ENCODE results near the gene SMIM44.

The SMIM44 gene

DNA sequence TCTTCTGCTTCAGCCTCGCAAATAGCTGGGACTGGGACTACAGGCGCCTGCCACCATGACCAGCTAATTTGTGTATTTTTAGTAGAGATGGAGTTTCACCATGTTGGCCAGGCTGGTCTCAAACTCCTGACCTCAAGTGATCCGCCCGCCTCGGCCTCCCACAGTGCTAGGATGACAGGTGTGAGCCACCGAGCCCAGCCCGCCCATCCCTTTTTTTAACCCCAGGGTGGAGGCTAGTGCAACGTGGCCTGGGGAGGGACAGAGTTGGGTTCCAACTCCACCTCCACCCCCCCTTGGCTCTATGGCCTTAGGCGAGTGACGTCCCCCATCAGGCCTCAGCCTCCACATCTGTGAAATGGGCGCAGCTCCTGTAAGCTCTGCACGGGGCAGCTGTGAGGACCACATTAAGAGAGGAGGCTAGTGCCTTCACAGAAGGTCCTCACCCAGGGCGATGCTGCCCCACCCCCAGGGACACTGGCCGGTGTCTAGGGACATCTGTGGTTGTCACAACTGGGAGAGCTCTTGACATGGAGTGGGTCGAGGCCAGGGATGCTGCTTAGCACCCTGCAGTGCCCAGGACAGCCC is 40.7 kb downstream of the SMIM44 start:
- H3K4me1 ChIP-seq, result peaks cover 27 to 60% (median 52%) of the 10 kb centered on the region in 10 experiments
- H3K4me3 ChIP-seq, result no peak overlapping the region
- peaks cover 66 to 94% (median 86%) of the 10 kb centered on the region in 11 experiments for H3K36me3 ChIP-seq
- H3K4me2 ChIP-seq, result peak overlapping the region in 10 of 11 experiments; percentile 23 to 82 (median 74); a peak in 12 of 22 replicates
- H3K27ac ChIP-seq, result peak overlapping the region in 1 of 11 experiments; percentile 9; a peak in 1 of 22 replicates
- H3K9ac ChIP-seq, result peak overlapping the region in 6 of 11 experiments; percentile 23 to 72 (median 48); a peak in 3 of 22 replicates
- peaks cover 47 to 92% (median 75%) of the 10 kb centered on the region in 11 experiments for H4K20me1 ChIP-seq
- H3K27me3 ChIP-seq, result no peaks in the 10 kb centered on the region
- no peaks in the 10 kb centered on the region for H3K9me3 ChIP-seq (replicated peaks in 1 of 11)
- TF ChIP-seq Cebpa-rat (IDR thresholded peaks at IDR 0.05), result no peak

DNA sequence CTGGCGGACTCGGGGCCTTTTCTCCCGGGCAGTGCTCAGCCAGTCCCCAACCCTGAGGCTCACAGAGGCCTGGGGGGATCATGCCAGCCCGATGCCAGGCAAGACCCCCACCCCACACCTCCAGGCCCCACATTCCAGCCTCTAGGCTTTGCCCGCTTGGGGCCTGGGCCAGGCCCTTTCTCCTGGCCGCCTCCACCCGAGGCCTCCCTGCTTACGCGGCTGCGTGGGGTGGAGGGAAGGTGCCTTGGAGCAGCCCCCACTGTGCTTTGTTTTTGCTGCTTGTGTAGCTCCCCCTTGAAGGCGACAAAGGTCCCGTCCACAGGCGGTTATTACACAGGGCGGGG is 41.3 kb downstream of the SMIM44 start:
- H3K36me3 ChIP-seq, result peaks cover 67 to 94% (median 86%) of the 10 kb centered on the region in 11 experiments
- H3K9ac ChIP-seq, result peak overlapping the region in 7 of 11 experiments; percentile 6 to 57 (median 37); a peak in 10 of 22 replicates
- H3K4me1 ChIP-seq, result peaks cover 27 to 60% (median 52%) of the 10 kb centered on the region in 10 experiments
- peaks cover 47 to 85% (median 68%) of the 10 kb centered on the region in 11 experiments for H4K20me1 ChIP-seq
- TF ChIP-seq Cebpa-rat (IDR thresholded peaks at IDR 0.05), result no peak
- peak overlapping the region in 4 of 11 experiments; percentile 8 to 49 (median 34); a peak in 3 of 22 replicates for H3K27ac ChIP-seq
- H3K4me3 ChIP-seq, result no peak overlapping the region
- H3K4me2 ChIP-seq, result peak overlapping the region in 3 of 11 experiments; percentile 15 to 62 (median 28); a peak in 3 of 22 replicates
- no peaks in the 10 kb centered on the region for H3K9me3 ChIP-seq (replicated peaks in 1 of 11)
- no peaks in the 10 kb centered on the region for H3K27me3 ChIP-seq

DNA sequence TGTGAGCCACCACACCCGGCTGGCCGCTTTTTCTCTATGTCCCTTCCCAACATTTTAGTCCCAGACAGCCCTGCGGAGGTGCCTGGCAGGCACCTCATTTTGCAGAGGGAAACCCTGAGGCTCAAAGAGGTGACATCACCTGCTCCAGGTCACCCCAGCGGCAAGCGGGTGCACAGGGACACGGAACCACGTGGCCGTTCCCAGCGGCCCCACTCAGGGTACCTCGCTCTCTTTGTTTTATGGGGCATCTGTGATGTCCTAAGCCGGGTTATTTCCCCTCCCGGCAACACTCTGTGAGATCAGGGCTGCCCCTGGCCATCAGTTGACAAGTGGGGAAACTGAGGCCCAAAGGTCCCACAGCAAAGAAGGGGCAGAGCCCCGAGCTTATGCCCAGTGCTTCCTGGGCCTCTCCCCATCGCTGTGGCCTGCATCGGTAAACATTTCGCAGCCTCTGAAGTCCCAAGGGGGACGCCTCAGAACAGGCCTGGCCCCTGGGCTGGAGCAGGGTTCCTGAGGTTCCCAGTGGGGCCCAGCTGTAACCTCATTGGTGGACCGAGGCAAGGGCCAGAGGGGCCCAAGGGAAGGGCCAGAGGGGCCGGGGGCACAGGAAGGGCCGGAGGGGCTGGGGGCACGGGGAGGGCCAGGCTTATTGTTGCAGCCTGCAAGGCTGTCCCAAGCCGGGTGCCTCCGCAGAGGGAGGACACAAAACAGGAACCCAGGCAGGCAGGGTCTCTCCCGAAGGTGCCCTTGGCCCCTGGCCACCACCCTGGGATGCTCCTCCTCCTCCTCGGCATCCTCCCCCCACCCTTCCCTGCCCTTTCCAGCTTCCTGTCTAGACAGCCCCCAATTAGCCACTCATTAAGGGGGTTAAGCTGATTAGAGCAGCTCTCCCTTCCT is 41.9 kb downstream of the SMIM44 start:
- H3K9ac ChIP-seq, result peak overlapping the region in 8 of 11 experiments; percentile 25 to 66 (median 54); a peak in 14 of 22 replicates
- peaks cover 70 to 94% (median 87%) of the 10 kb centered on the region in 11 experiments for H3K36me3 ChIP-seq
- H4K20me1 ChIP-seq, result peaks cover 44 to 79% (median 63%) of the 10 kb centered on the region in 11 experiments
- H3K27ac ChIP-seq, result peak overlapping the region in 6 of 11 experiments; percentile 8 to 49 (median 30); a peak in 9 of 22 replicates
- H3K4me1 ChIP-seq, result peaks cover 27 to 60% (median 52%) of the 10 kb centered on the region in 10 experiments
- peak overlapping the region in 10 of 11 experiments; percentile 1 to 66 (median 48); a peak in 17 of 22 replicates for H3K4me2 ChIP-seq
- no peak overlapping the region for H3K4me3 ChIP-seq
- no peak for TF ChIP-seq Cebpa-rat (IDR thresholded peaks at IDR 0.05)
- no peaks in the 10 kb centered on the region for H3K9me3 ChIP-seq (replicated peaks in 1 of 11)
- H3K27me3 ChIP-seq, result no peaks in the 10 kb centered on the region

DNA sequence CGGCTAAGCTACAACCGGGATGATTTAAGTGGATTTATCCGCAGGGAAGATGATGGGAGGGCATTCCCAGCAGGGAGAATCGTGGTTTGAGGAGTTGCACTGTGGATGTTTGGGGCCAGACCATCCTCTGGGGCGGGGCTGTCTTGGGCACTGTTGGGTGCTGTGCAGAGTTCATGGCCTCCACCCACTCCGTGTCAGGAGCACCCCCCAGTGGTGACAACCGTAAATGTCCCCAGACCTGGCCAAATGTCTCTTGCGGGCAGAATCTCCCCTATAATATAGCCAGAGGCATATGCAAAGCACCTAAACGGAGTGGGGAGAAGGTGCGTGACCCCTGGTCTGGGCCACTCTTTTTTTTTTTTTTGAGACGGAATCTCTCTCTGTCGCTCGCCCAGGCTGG is 43.2 kb downstream of the SMIM44 start:
- peak overlapping the region in 1 of 11 experiments; percentile 50; a peak in 1 of 22 replicates for H3K9ac ChIP-seq
- peaks cover 31 to 67% (median 51%) of the 10 kb centered on the region in 11 experiments for H4K20me1 ChIP-seq
- no peaks in the 10 kb centered on the region for H3K9me3 ChIP-seq (replicated peaks in 1 of 11)
- H3K27ac ChIP-seq, result no peak overlapping the region
- H3K4me1 ChIP-seq, result peaks cover 33 to 59% (median 53%) of the 10 kb centered on the region in 10 experiments
- no peak for TF ChIP-seq Cebpa-rat (IDR thresholded peaks at IDR 0.05)
- H3K4me3 ChIP-seq, result no peak overlapping the region
- H3K27me3 ChIP-seq, result no peaks in the 10 kb centered on the region
- H3K36me3 ChIP-seq, result peaks cover 67 to 91% (median 85%) of the 10 kb centered on the region in 11 experiments
- H3K4me2 ChIP-seq, result no peak overlapping the region

DNA sequence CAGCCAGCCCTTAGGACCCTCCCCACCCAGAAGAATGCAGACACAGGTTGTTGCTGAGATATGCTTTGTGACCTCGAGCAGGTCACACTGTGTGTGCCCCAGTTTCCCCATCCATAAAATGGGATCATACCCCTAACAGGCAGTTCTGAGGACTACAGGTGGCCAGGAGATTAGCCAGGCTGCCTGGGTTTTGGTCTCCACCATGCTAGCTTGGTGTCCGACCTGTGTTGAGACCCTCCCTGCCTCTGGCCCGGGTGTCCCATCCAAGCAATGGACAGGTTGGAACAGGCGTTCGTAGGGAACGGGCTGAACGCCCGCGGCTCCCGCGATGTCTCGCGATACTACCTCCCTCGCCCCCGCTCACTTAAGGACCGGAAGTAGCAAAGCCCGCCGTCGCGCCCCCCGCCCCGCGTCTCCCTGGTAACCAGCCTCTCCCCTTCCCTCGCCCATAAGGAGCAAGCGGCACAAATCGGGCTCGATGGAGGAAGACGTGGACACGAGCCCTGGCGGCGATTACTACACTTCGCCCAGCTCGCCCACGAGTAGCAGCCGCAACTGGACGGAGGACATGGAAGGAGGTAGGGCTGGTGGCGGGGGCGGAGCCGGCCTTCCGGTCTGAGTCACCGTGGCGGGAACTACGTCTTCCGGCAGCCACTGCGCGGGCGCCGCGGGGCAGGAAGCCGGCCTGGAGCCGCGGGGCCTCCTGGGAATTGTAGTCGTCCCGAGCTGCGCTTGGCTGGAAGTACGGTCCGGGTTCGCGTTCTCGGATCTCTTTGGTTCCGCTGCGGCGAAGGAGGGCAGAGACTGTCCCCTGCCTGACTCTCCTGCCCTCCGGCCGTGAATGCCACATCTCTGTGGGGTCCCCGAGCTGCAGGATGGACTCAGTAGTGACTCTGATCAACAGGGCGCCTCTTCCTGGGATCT is 48.3 kb downstream of the SMIM44 start:
- H3K4me2 ChIP-seq, result peak overlapping the region; percentile 78 to 95 (median 86)
- no peaks in the 10 kb centered on the region for H3K27me3 ChIP-seq
- H4K20me1 ChIP-seq, result peaks cover 0 to 39% (median 1%) of the 10 kb centered on the region in 11 experiments; a peak in 11 of 22 replicates
- H3K9ac ChIP-seq, result peak overlapping the region; percentile 67 to 86 (median 83)
- TF ChIP-seq Cebpa-rat (IDR thresholded peaks at IDR 0.05), result no peak
- peaks cover 65 to 81% (median 74%) of the 10 kb centered on the region in 11 experiments for H3K36me3 ChIP-seq
- H3K9me3 ChIP-seq (replicated peaks in 1 of 11), result peaks cover 0 to 9% (median 4%) of the 10 kb centered on the region in 11 experiments; a peak in 6 of 22 replicates
- peak overlapping the region; percentile 74 to 92 (median 87) for H3K27ac ChIP-seq
- H3K4me3 ChIP-seq, result peak overlapping the region; percentile 47 to 71 (median 58)
- H3K4me1 ChIP-seq, result peaks cover 33 to 57% (median 49%) of the 10 kb centered on the region in 10 experiments

DNA sequence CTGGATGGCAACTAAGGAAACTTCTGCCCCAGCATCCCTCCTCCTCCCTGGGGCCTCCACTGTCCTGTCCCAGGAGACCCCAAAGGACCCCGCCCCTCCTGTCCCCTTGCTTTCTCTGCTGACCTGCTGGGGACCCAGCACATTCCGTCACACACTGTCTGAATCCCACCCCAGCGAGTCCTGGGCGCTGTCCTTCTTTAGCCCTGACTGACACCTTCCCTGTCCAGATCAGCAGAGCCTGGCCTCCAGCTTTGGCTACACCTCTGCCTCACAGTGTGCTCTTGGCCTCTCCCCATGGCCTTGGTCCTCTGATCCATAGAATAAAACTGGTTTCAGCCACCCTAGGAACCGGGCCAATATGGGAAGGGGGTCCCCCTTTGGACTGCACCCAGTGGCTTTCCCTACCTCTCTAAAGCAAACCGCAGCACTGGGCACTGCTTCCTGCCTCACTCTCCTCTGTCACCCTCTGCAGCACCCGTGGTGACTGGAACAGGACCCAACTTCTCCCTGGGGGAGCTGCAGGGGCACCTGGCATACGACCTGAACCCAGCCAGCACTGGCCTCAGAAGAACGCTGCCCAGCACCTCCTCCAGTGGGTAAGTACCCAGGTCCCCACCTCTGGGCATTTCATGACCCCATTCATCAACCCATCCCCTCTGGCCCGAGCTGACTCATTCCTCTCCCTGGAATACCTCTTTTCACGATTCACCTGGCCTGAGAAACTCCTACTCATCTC is 49.3 kb downstream of the SMIM44 start:
- H3K4me3 ChIP-seq, result peak overlapping the region in 6 of 10 experiments; percentile 47 to 71 (median 60); a peak in 6 of 20 replicates
- peaks cover 43 to 64% (median 58%) of the 10 kb centered on the region in 10 experiments for H3K4me1 ChIP-seq
- peak overlapping the region in 9 of 11 experiments; percentile 73 to 86 (median 83); a peak in 13 of 22 replicates for H3K9ac ChIP-seq

DNA sequence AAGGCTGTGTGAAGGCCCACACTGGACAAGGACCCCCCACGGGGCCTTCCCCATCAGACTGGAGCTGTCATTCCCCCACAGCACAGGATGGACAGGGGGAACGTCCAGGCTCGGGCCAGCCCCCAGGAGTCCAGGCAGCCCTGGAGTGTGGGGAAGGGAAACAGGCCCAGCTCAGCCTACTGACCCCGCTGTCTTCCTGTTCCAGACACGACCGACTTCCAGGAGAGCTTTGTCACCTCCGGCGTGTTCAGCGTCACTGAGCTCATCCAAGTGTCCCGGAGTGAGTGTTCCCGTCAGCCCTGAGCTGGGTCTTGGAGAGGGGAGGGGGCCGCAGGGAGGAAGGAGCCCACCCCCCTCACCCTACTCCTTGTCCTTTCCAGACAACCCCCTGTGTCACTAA is 49.9 kb downstream of the SMIM44 start:
- Histone ChIP-seq H4K20me1 (peaks cover 0 to 33% (median 0%) of the 10 kb centered on the region in 11 experiments; a peak in 5 of 22 replicates), H3K36me3 (peaks cover 57 to 68% (median 63%) of the 10 kb centered on the region in 11 experiments), H3K9ac (peak overlapping the region in 5 of 11 experiments; percentile 14 to 40 (median 38); a peak in 8 of 22 replicates)

More for the DNA sequence above, 49.3 kb downstream of the SMIM44 start:
- peak overlapping the region; percentile 74 to 92 (median 87); a peak in 20 of 22 replicates for H3K27ac ChIP-seq
- H3K36me3 ChIP-seq, result peaks cover 63 to 75% (median 69%) of the 10 kb centered on the region in 11 experiments
- no peaks in the 10 kb centered on the region for H3K27me3 ChIP-seq
- no peak for TF ChIP-seq Cebpa-rat (IDR thresholded peaks at IDR 0.05)
- peaks cover 0 to 40% (median 0%) of the 10 kb centered on the region in 11 experiments; a peak in 5 of 22 replicates for H4K20me1 ChIP-seq
- peaks cover 0 to 9% (median 4%) of the 10 kb centered on the region in 11 experiments; a peak in 6 of 22 replicates for H3K9me3 ChIP-seq (replicated peaks in 1 of 11)
- H3K4me2 ChIP-seq, result peak overlapping the region; percentile 78 to 95 (median 86)

More for the DNA sequence above, 49.9 kb downstream of the SMIM44 start:
- Histone ChIP-seq H3K9me3 (replicated peaks in 1 of 11) (peaks cover 0 to 9% (median 4%) of the 10 kb centered on the region in 11 experiments; a peak in 6 of 22 replicates), H3K4me1 (peaks cover 49 to 71% (median 65%) of the 10 kb centered on the region in 10 experiments), H3K4me3 (no peak overlapping the region), H3K4me2 (no peak overlapping the region; a peak in 1 of 22 replicates), H3K27ac (peak overlapping the region in 8 of 11 experiments; percentile 3 to 92 (median 81); a peak in 12 of 22 replicates), H3K27me3 (no peaks in the 10 kb centered on the region)
- TF ChIP-seq Cebpa-rat (IDR thresholded peaks at IDR 0.05), result no peak
